Stimulated activated naive B cell treated with anti-CD40 and anti-IgM and Interleukin-4, amounts not matched to agents 10 μg/mL and 1 μg/mL and 100 μg/mL, for 72 hours (primary cell): Measurements from ENCODE around the gene LYSMD4.

Experiments
- ATAC-seq, 2 donors: fragments of 150-1000 bp; cut with Tn5 transposase; replicated peaks; 2 replicates each; pipeline ENCODE4 v1.10.0; 2021; ENCODE audit warnings: moderate library complexity in 1 of 2
- DNase-seq: peaks from one replicate; pipeline ENCODE4 v3.0.0; 2021
- H3K27ac Mint-ChIP-seq: one replicate; pipeline ENCODE4 v1.8.0; 2022; ENCODE audit warnings: mild to moderate bottlenecking, mixed read lengths
- H3K27me3 Mint-ChIP-seq, 2 donors: one replicate each; pipeline ENCODE4 v1.8.0; 2022; ENCODE audit warnings: mixed read lengths in 2 of 2
- H3K36me3 Mint-ChIP-seq, 2 donors: one replicate each; pipeline ENCODE4 v1.8.0; 2022; ENCODE audit warnings: mixed read lengths in 2 of 2, mild to moderate bottlenecking in 1 of 2
- H3K4me1 Mint-ChIP-seq, 2 donors: one replicate each; pipeline ENCODE4 v1.8.0; 2022; ENCODE audit warnings: mixed read lengths in 2 of 2, mild to moderate bottlenecking in 1 of 2
- H3K4me3 Mint-ChIP-seq, 2 donors: one replicate each; pipeline ENCODE4 v1.8.0; 2022; ENCODE audit warnings: mild to moderate bottlenecking in 2 of 2, mixed read lengths in 2 of 2, moderate library complexity in 1 of 2
- H3K9me3 Mint-ChIP-seq, 2 donors: one replicate each; pipeline ENCODE4 v1.8.0; 2022; ENCODE audit warnings: mixed read lengths in 2 of 2, mild to moderate bottlenecking in 1 of 2

Gene LYSMD4

DNA sequence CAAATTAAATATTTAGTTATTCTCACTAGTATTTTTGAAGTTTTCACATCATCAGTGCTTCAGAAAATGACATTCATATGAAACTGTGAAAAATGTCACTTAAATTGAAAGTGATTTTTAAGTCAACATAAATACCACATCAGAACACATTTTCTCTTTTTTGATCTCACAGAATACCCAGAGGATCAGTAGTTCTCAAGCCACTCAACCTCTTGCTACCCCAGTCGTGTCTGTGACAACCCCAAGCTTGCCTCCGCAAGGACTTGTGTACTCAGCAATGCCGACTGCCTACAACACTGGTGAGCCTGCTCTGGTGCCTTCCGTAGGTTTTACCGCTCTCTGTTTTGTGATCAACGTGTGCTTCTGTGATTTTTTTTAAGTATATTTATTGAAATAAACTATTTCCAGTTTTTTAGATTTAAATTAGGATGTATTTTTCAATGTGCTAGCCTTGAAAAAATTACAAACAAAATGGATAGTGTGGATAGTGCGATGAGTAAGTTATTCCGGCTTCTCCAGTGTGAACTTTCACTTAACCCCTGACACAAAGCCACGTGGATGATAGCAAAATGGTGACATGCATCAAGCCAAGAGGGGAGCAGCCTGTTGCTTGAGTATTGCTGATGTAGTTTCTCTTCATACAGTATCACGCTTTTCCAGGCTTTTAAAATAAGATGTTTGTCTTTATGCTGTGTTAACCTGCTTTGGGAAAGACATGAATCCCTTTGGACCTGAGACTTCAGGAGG is 26.5 kb downstream of the LYSMD4 start:
- H3K27ac Mint-ChIP-seq: peak overlapping the region; percentile 56
- no peak for DNase-seq
- no peak for ATAC-seq
- no peak overlapping the region for H3K4me3 Mint-ChIP-seq
- no peaks in the 10 kb centered on the region for H3K27me3 Mint-ChIP-seq
- H3K9me3 Mint-ChIP-seq: no peaks in the 10 kb centered on the region
- peaks cover 35 to 43% of the 10 kb centered on the region in 2 donors for H3K36me3 Mint-ChIP-seq
- peaks cover 8 to 37% of the 10 kb centered on the region in 2 donors for H3K4me1 Mint-ChIP-seq

DNA sequence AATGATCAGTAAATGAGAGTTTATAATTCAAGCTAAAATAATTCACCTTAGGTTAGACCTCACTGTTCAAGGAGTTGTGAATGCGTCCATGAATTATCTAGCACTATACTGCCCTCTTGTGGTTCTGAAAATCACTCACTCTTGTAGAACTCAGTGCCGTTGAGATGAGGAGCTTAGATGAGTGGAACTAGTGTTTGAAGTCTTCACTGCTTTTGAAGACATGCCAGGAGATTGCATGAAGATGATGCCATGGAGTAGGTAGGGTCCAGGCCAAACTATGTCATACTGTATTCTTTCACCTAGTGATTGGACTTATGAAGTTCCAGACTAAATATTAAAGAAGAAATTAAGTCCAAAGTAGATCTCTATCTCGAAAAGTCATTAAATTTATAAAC is 28.8 kb downstream of the LYSMD4 start:
- Mint-ChIP-seq H3K4me1 (peaks cover 13 to 34% of the 10 kb centered on the region in 2 donors), H3K27me3 (no peaks in the 10 kb centered on the region), H3K9me3 (no peaks in the 10 kb centered on the region), H3K36me3 (peaks cover 27 to 39% of the 10 kb centered on the region in 2 donors), H3K27ac (peak overlapping the region; percentile 37), H3K4me3 (no peak overlapping the region)
- ATAC-seq (peak; percentile 94 to 95), DNase-seq (peak; percentile 31)

DNA sequence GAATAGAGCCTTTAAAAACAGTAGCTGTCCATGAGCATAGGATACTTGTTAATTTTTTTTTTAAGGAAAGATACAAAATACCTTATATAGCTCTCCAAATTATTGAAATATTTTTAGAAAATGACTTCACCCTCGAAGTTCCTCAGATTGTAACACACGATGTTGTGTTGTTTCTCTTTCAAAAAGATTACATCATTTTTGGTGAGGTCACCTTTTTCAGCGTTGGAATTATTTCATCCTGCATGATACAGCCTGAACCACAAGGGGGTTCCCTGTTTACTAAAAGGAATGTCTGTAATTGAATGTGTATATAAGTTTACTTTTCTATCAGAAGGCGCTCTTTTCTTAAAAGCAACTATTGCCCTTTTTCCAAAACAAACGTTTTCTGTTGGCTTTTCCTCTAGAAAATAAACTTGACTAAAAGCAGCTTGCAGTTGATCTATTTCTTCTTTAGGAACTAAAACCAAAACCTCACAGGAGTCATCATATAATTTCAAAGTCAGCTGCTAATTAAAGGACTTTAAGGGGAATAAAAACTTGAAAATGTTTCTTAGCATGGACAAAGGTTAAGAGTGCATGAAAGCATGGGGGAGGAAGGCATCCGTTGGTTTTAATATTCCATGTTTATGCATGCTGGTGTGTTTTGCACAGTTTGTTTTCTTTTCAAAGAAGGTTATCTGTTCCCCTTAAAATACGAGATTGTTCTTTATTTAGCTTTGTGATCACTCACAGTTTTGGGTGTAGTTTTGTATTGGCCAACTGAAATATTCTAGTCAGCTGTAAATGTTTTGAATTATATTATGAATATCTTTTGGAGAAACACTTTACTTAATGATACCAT is 29.4 kb downstream of the LYSMD4 start:
- Mint-ChIP-seq H3K4me1 (peaks cover 13 to 30% of the 10 kb centered on the region in 2 donors), H3K36me3 (peaks cover 25 to 38% of the 10 kb centered on the region in 2 donors), H3K27ac (peak overlapping the region; percentile 37)

GRCh38 chr15:99702895-99703602 is 30.2 kb downstream of the LYSMD4 start:
- peak overlapping the region in 1 of 2 donors; percentile 1 for H3K4me3 Mint-ChIP-seq
- H3K36me3 Mint-ChIP-seq: peaks cover 20 to 31% of the 10 kb centered on the region in 2 donors
- peaks cover 13 to 25% of the 10 kb centered on the region in 2 donors for H3K4me1 Mint-ChIP-seq
- ATAC-seq (no peak), DNase-seq (no peak)
- peak overlapping the region; percentile 7 for H3K27ac Mint-ChIP-seq
- H3K27me3 Mint-ChIP-seq: no peaks in the 10 kb centered on the region
- H3K9me3 Mint-ChIP-seq: no peaks in the 10 kb centered on the region

More for the DNA sequence above, 29.4 kb downstream of the LYSMD4 start:
- no peak for DNase-seq
- H3K27me3 Mint-ChIP-seq: no peaks in the 10 kb centered on the region
- H3K9me3 Mint-ChIP-seq: no peaks in the 10 kb centered on the region
- no peak overlapping the region for H3K4me3 Mint-ChIP-seq
- ATAC-seq: peak; percentile 19 to 53

DNA sequence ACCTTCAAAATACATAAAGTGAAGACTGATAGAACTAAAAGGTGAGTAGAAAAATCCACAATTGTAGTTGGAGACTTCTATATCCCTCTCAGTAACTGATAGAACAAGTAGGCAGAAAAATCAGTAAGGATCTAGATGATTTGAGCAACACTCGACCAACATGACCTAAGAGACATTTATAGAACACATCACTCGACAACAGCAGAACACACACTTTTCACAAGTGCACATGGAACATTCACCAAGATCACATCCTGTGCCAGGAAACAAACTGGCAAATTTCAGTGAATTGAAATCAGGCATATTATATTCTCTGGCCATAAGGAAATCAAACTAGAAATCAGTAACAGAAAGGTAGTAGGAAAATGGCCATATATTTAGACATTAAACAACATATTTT is 37.1 kb downstream of the LYSMD4 start:
- Mint-ChIP-seq H3K27ac (peak overlapping the region; percentile 31), H3K27me3 (no peaks in the 10 kb centered on the region), H3K36me3 (peaks cover 43 to 63% of the 10 kb centered on the region in 2 donors), H3K9me3 (no peaks in the 10 kb centered on the region), H3K4me1 (peaks cover 11 to 15% of the 10 kb centered on the region in 2 donors), H3K4me3 (no peak overlapping the region)
- DNase-seq (no peak), ATAC-seq (no peak)

GRCh38 chr15:99692825-99693224 is 40.4 kb downstream of the LYSMD4 start:
- Mint-ChIP-seq H3K27ac (peak overlapping the region; percentile 68), H3K4me1 (peaks cover 9 to 10% of the 10 kb centered on the region in 2 donors), H3K4me3 (no peak overlapping the region), H3K36me3 (peaks cover 51 to 74% of the 10 kb centered on the region in 2 donors), H3K27me3 (no peaks in the 10 kb centered on the region), H3K9me3 (no peaks in the 10 kb centered on the region)
- ATAC-seq: no peak
- DNase-seq: no peak

DNA sequence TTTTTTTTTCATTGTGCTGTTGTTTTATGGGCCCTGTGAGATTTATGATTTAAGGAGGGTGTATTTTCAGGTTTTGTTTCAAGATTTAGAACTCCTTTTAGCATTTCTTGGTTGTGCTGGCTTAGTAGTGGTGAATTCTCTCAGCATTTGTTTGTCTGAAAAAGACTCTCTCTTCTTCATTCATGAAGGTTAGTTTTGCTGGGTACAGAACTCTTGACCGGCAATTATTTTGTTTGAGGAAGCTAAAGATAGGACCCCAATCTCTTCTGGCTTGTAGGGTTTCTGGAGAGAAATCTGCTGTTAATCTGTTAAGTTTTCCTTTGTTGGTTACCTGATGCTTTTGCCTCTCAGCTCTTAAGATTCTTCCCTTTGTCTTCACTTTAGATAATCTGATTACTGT is 46.9 kb downstream of the LYSMD4 start:
- H3K27ac Mint-ChIP-seq: no peak overlapping the region
- H3K4me1 Mint-ChIP-seq: peaks cover 12 to 34% of the 10 kb centered on the region in 2 donors
- ATAC-seq (no peak), DNase-seq (no peak)
- H3K4me3 Mint-ChIP-seq: no peak overlapping the region
- H3K36me3 Mint-ChIP-seq: peaks cover 58 to 83% of the 10 kb centered on the region in 2 donors
- no peaks in the 10 kb centered on the region for H3K27me3 Mint-ChIP-seq
- H3K9me3 Mint-ChIP-seq: peaks cover 13 to 15% of the 10 kb centered on the region in 2 donors

DNA sequence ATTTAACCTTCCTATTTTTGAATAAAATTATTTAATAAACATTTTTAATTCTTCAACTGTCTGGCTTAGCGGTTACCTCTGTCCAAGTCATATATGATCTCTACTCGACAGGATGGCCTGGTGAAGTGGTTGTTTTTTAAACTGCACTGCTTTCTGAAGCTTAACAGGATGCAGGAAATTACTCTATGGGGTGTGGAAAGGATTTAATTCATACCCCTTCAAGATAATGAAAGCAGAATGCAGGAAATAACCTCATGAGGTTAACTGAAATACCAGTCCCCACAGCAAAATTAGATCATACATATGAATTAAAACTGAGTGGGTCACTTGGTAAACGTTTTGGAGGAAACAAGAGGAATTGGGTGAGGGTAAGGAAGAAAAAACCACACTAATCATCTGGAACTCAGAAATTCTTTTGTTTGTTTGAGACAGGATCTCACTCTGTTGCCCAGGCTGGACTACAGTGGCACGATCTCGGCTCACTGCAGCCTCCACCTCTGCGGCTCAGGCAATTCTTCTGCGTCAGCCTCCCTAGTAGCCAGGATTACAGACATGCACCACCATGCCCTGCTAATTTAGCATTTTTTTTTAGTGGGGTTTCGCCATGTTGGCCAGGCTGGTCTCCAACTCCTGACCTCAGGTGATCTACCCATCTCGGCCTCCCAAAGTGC is 50.1 kb downstream of the LYSMD4 start:
- Mint-ChIP-seq H3K27me3 (no peaks in the 10 kb centered on the region), H3K4me1 (peaks cover 15 to 42% of the 10 kb centered on the region in 2 donors), H3K36me3 (peaks cover 61 to 83% of the 10 kb centered on the region in 2 donors), H3K27ac (peak overlapping the region; percentile 59), H3K9me3 (peaks cover 13 to 15% of the 10 kb centered on the region in 2 donors), H3K4me3 (no peak overlapping the region)
- DNase-seq (no peak), ATAC-seq (peak in 1 of 2 donors; percentile 29)

GRCh38 chr15:99682455-99682854 is 50.8 kb downstream of the LYSMD4 start:
- DNase-seq: no peak
- no peak overlapping the region for H3K4me3 Mint-ChIP-seq
- H3K27ac Mint-ChIP-seq: peak overlapping the region; percentile 80
- H3K9me3 Mint-ChIP-seq: peaks cover 13 to 15% of the 10 kb centered on the region in 2 donors
- no peaks in the 10 kb centered on the region for H3K27me3 Mint-ChIP-seq
- peaks cover 14 to 44% of the 10 kb centered on the region in 2 donors for H3K4me1 Mint-ChIP-seq
- ATAC-seq: no peak
- peaks cover 60 to 81% of the 10 kb centered on the region in 2 donors for H3K36me3 Mint-ChIP-seq

DNA sequence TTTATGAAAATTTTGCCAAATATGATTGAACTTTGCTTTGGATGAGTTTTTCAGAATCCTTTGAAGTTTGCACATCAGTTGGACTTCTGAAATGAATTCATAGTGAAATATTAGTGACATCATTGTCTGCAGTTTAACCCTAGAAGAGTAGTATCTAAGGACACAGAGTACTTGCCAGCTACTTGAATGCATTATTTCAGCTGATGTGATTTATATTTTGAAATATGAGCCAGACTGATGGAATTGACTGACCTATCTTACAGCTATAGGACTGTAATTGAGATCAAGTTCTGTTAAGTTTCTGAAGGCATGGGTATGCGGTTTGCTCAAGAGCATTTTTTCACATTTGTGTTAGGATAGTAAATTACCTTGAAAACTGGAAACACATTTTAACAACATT is 51.2 kb downstream of the LYSMD4 start:
- no peaks in the 10 kb centered on the region for H3K27me3 Mint-ChIP-seq
- peaks cover 12 to 48% of the 10 kb centered on the region in 2 donors for H3K4me1 Mint-ChIP-seq
- peaks cover 60 to 81% of the 10 kb centered on the region in 2 donors for H3K36me3 Mint-ChIP-seq
- no peak for DNase-seq
- no peak overlapping the region for H3K4me3 Mint-ChIP-seq
- H3K27ac Mint-ChIP-seq: no peak overlapping the region
- H3K9me3 Mint-ChIP-seq: peaks cover 13 to 15% of the 10 kb centered on the region in 2 donors
- ATAC-seq: no peak

DNA sequence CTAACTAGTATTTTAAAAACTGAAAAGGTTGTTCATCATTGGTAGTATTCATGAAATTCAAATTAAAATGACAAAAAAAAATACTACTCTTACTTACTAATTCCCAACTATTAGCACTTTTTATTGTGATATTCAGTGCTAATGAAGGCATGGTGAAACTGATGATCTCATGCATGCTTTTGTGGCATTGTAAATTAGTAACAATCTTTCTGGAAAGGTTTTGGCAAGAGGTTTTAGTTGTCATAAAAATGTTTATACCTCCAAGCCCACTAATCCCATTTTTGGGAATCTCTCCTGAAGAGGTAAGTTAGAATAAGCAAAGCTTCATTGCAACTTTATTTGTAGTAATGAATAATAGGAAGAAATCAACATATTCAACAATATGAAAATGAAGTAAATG is 53.0 kb downstream of the LYSMD4 start:
- no peak overlapping the region for H3K27ac Mint-ChIP-seq
- peaks cover 12 to 46% of the 10 kb centered on the region in 2 donors for H3K4me1 Mint-ChIP-seq
- ATAC-seq (no peak), DNase-seq (no peak)
- H3K27me3 Mint-ChIP-seq: no peaks in the 10 kb centered on the region
- no peak overlapping the region for H3K4me3 Mint-ChIP-seq
- peaks cover 4 to 11% of the 10 kb centered on the region in 2 donors for H3K9me3 Mint-ChIP-seq
- peaks cover 52 to 77% of the 10 kb centered on the region in 2 donors for H3K36me3 Mint-ChIP-seq

DNA sequence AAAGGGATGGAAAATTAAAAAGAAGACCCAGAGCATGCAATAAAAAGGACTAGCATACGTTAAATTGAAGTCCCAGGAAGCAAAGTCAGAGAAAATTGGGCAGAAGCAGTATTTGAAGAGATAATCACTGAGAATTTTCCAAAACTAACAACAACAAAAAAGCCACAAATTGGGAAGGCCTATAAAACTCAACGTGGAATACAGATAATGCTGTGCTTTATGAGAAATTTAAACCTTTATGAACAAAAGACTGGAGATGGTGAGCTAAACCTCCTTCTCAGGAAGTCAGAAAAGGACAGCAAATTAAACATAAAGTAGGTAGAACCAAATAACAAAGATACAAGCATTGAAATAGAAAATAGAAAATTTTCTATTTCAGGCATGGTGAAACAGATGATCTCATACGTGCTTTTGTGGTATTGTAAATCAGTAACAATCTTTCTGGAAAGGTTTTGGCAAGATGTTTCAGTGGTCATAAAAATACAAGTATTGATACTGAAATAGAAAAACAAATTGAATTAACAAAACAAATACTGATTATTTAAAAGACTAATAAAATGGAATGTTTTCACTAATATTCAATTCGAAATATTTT is 55.6 kb downstream of the LYSMD4 start:
- H3K27ac Mint-ChIP-seq: no peak overlapping the region
- H3K4me1 Mint-ChIP-seq: peaks cover 10 to 28% of the 10 kb centered on the region in 2 donors
- DNase-seq: no peak
- H3K27me3 Mint-ChIP-seq: no peaks in the 10 kb centered on the region
- no peak for ATAC-seq
- H3K36me3 Mint-ChIP-seq: peaks cover 41 to 64% of the 10 kb centered on the region in 2 donors
- no peak overlapping the region for H3K4me3 Mint-ChIP-seq
- H3K9me3 Mint-ChIP-seq: no peaks in the 10 kb centered on the region
